ENCODE measurements around the gene FAM20C.

Gene FAM20C

DNA sequence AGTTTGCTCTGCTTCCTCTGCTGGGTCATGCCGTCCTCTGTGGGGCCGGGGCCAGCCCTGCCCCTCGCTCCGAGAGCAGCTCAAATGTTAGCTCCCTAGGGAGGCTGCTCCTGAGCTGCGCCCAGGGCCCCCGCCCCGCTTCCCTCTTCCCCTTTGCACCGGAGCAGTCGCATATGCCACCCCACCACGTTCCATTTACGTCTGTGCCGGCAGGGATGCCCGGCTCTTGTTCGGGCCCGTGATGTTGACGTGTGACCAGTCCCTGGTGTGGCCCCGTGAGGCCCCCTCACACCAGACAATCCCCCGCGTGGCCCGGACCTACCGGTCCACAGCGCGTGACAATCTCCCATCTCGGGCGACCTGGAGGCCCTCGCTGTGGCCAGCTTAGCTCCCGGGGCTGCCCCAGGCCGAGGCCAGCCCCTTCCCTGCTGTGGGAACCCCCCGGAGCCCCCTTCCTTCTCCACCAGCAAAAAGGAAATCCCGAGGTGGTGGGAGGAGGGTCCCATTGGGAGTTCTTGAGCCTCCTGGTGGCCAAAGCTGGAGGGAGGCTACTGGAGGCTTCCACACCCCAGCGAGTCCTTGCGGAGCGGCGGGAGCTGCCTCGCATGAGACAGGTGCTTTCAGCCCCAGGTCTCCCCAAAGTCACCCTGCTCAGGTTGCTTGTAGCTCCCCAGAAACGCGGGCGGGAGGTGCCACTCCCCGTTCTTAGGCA, 15.2 kb downstream of the FAM20C start (continued):
- TF ChIP-seq, protein P1, sequence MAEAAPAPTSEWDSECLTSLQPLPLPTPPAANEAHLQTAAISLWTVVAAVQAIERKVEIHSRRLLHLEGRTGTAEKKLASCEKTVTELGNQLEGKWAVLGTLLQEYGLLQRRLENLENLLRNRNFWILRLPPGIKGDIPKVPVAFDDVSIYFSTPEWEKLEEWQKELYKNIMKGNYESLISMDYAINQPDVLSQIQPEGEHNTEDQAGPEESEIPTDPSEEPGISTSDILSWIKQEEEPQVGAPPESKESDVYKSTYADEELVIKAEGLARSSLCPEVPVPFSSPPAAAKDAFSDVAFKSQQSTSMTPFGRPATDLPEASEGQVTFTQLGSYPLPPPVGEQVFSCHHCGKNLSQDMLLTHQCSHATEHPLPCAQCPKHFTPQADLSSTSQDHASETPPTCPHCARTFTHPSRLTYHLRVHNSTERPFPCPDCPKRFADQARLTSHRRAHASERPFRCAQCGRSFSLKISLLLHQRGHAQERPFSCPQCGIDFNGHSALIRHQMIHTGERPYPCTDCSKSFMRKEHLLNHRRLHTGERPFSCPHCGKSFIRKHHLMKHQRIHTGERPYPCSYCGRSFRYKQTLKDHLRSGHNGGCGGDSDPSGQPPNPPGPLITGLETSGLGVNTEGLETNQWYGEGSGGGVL (tag by site-specific recombination; IDR thresholded peaks at IDR 0.05), result no peak

DNA sequence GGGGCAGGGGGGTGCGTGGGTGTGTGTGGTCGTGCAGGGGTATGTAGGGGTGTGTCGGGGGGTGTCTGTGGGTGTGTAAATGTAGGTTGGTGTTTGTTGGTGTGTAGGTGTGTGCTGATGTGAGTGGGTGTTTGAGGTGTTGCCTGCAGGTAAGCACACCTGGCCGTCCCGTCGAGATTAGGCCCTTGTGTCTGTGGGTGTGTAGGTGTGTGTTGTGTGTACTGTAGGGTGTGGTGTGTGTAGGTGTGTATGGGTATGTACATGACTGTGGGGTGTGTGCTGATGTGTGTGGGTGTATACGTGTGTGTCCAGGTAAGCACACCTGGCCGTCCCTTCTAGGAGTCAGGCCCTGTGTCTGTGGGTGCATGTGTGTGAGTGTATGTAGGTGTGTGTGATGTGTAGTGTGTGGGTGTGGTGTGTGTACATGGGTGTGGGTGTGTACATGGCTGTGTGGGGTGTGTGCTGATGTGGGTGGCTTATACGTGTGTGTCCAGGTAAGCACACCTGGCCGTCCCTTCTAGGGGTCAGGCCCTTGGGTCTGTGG, 15.8 kb downstream of the FAM20C start:
- CTCF ChIA-PET, result no interaction called here

GRCh38 chr7:208816-209215, 16.4 kb downstream of the FAM20C start:
- Histone ChIP-seq H3K4me3 (ENCODE audit: low read depth, low read length) (no peak overlapping the region), H3K9me3 (ENCODE audit: control insufficient read depth, insufficient read depth, low read depth, low read length) (no peaks in the 10 kb centered on the region), H3K4me1 (ENCODE audit: control insufficient read depth, insufficient read depth, low read length) (no peaks in the 10 kb centered on the region), H3K27ac (ENCODE audit: extremely low read depth, low read depth, low read length) (no peak overlapping the region), H3K36me3 (ENCODE audit: control insufficient read depth in 2 of 2, insufficient read depth in 1 of 2, low read length in 2 of 2) (peaks cover 4 to 35% of the 10 kb centered on the region in 2 experiments; a peak in 2 of 3 replicates)
- no peak for TF ChIP-seq ZNF549 (tag by site-specific recombination; IDR thresholded peaks at IDR 0.05)
- no peak for TF ChIP-seq GLIS2 (tag by site-specific recombination; IDR thresholded peaks at IDR 0.05)
- TF ChIP-seq ZNF677 (tag by site-specific recombination; IDR thresholded peaks at IDR 0.05), result no peak
- no peak for TF ChIP-seq MZF1 (tag by site-specific recombination; IDR thresholded peaks at IDR 0.05; ENCODE audit: borderline replicate concordance)
- no peak for TF ChIP-seq ZNF155 (tag by site-specific recombination; IDR thresholded peaks at IDR 0.05)
- no peak for TF ChIP-seq OVOL3 (tag by site-specific recombination; IDR thresholded peaks at IDR 0.05)
- no peak for TF ChIP-seq ZNF645 (tag by site-specific recombination; IDR thresholded peaks at IDR 0.05)
- TF ChIP-seq, protein P2, sequence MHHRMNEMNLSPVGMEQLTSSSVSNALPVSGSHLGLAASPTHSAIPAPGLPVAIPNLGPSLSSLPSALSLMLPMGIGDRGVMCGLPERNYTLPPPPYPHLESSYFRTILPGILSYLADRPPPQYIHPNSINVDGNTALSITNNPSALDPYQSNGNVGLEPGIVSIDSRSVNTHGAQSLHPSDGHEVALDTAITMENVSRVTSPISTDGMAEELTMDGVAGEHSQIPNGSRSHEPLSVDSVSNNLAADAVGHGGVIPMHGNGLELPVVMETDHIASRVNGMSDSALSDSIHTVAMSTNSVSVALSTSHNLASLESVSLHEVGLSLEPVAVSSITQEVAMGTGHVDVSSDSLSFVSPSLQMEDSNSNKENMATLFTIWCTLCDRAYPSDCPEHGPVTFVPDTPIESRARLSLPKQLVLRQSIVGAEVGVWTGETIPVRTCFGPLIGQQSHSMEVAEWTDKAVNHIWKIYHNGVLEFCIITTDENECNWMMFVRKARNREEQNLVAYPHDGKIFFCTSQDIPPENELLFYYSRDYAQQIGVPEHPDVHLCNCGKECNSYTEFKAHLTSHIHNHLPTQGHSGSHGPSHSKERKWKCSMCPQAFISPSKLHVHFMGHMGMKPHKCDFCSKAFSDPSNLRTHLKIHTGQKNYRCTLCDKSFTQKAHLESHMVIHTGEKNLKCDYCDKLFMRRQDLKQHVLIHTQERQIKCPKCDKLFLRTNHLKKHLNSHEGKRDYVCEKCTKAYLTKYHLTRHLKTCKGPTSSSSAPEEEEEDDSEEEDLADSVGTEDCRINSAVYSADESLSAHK (tag by site-specific recombination; IDR thresholded peaks at IDR 0.05), result no peak
- TF ChIP-seq ZNF174 (tag by site-specific recombination; IDR thresholded peaks at IDR 0.05), result no peak
- TF ChIP-seq ZEB2 (tag by site-specific recombination; IDR thresholded peaks at IDR 0.05), result no peak
- ChIA-PET CTCF (no interaction called here), POLR2A (no interaction called here)

More for the DNA sequence above, 15.8 kb downstream of the FAM20C start:
- TF ChIP-seq ZNF658 (tag by site-specific recombination; IDR thresholded peaks at IDR 0.05) (no peak), EGR2 (tag by site-specific recombination; IDR thresholded peaks at IDR 0.05; ENCODE audit: low read depth) (peak; percentile 99), ZEB2 (tag by site-specific recombination; IDR thresholded peaks at IDR 0.05) (peak; percentile 49; the same call in 1 of the 2 replicates), ZFHX2 (tag by site-specific recombination; conservative IDR thresholded peaks at IDR 0.05) (peak; percentile 99), ZNF596 (tag by site-specific recombination; IDR thresholded peaks at IDR 0.05) (no peak), KLF8 (tag by site-specific recombination; IDR thresholded peaks at IDR 0.05) (0 out of 2 replicates have a peak, but pooled peaks have one; percentile 27), KLF9 (tag by site-specific recombination; IDR thresholded peaks at IDR 0.05; ENCODE audit: low read depth) (0 out of 2 replicates have a peak, but pooled peaks have one; percentile 27), ZNF776 (tag by site-specific recombination; IDR thresholded peaks at IDR 0.05; ENCODE audit: borderline replicate concordance) (no peak)
- TF ChIP-seq, protein P3, sequence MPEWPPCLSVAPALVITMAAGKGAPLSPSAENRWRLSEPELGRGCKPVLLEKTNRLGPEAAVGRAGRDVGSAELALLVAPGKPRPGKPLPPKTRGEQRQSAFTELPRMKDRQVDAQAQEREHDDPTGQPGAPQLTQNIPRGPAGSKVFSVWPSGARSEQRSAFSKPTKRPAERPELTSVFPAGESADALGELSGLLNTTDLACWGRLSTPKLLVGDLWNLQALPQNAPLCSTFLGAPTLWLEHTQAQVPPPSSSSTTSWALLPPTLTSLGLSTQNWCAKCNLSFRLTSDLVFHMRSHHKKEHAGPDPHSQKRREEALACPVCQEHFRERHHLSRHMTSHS (tag by site-specific recombination; IDR thresholded peaks at IDR 0.05), result no peak
- no peaks in the 10 kb centered on the region for H3K9me3 ChIP-seq (ENCODE audit: control insufficient read depth, insufficient read depth, low read depth, low read length)
- POLR2A ChIA-PET, result no interaction called here
- H3K36me3 ChIP-seq (ENCODE audit: control insufficient read depth in 2 of 2, insufficient read depth in 1 of 2, low read length in 2 of 2), result peaks cover 4 to 35% of the 10 kb centered on the region in 2 experiments; a peak in 2 of 3 replicates
- no peak overlapping the region for H3K27ac ChIP-seq (ENCODE audit: extremely low read depth, low read depth, low read length)
- no peak overlapping the region for H3K4me3 ChIP-seq (ENCODE audit: low read depth, low read length)
- no peaks in the 10 kb centered on the region for H3K4me1 ChIP-seq (ENCODE audit: control insufficient read depth, insufficient read depth, low read length)
